LNCAP (cell line): ENCODE results near the gene AFAP1L1.

ENCODE experiments used
- TF ChIP-seq, protein P1 (sequence below): fragments of 450-650 bp; IDR thresholded peaks from 2 replicates; pipeline ENCODE4 v1.5.1; 2017; ENCODE audit warnings: mild to moderate bottlenecking

Gene AFAP1L1

DNA sequence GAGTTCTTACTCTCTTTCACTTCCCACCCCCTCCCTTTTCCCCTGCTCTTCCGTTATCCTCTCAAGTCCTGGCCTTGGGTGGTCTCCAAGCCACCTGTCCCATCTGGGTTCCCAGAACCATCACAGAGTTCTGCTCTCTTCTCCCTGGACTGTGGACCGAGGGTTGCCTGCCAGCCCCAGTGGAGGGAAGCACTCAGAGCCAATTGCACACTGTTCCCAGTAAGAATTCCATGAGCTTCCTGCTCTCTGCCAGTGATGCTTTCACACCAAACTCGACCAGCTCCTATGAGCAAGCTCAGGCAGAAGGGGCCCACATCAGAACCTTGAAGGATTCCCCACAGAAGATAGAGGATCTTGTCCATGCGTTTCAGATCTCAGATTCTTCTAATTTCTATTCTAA lies 20.1 kb upstream of the AFAP1L1 start:
- TF ChIP-seq, protein P1, sequence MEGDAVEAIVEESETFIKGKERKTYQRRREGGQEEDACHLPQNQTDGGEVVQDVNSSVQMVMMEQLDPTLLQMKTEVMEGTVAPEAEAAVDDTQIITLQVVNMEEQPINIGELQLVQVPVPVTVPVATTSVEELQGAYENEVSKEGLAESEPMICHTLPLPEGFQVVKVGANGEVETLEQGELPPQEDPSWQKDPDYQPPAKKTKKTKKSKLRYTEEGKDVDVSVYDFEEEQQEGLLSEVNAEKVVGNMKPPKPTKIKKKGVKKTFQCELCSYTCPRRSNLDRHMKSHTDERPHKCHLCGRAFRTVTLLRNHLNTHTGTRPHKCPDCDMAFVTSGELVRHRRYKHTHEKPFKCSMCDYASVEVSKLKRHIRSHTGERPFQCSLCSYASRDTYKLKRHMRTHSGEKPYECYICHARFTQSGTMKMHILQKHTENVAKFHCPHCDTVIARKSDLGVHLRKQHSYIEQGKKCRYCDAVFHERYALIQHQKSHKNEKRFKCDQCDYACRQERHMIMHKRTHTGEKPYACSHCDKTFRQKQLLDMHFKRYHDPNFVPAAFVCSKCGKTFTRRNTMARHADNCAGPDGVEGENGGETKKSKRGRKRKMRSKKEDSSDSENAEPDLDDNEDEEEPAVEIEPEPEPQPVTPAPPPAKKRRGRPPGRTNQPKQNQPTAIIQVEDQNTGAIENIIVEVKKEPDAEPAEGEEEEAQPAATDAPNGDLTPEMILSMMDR, result no peak

- TF ChIP-seq, protein P1, result no peak
Measured at GRCh38 chr5:149254506-149254905, 17.2 kb upstream of the AFAP1L1 start.

GRCh38 chr5:149256451-149256850 lies 15.2 kb upstream of the AFAP1L1 start:
- TF ChIP-seq, protein P1, result no peak

DNA sequence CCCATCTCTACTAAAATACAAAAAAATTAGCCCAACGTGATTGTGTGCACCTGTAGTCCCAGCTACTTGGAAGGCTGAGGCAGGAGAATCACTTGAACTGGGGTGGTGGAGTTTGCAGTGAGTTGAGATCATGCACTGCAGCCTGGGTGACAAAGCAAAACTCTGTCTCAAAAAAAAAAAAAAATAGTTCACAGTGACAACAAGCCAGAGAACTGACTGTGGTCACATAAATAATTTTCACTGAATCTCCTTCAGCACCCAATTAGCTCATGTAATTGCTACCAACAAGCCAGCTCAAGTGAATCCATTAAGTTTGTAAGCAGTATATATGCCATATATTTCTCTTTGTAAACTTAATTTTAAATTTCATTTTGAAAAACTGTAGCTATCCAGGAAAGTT lies 14.5 kb upstream of the AFAP1L1 start:
- TF ChIP-seq, protein P1, result no peak

- TF ChIP-seq, protein P1, result no peak
Measured at GRCh38 chr5:149257889-149258705, 13.6 kb upstream of the AFAP1L1 start.

GRCh38 chr5:149260761-149261160 lies 10.9 kb upstream of the AFAP1L1 start:
- TF ChIP-seq, protein P1, result no peak

DNA sequence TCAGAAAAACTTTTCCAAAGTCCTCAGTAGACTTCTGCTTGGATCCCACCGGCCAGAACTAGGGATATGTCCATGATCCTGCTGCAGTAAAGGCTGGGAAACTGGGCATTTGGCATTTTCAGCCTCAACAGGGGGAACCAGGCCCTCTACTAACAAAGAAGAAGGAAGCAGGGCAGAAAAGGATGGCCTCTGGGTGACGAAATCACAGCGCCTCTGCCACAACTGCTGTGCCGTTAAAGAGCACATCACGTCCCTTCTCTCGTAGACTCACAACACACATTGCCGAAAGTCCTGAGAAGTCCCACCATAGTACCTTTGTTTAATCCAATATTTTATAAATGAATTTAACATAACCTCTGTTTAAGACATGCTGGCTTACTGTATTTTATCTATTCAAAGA lies 10.4 kb upstream of the AFAP1L1 start:
- TF ChIP-seq, protein P1, result no peak

- TF ChIP-seq, protein P1, result no peak
Measured at GRCh38 chr5:149262315-149262714, 9.3 kb upstream of the AFAP1L1 start.
